Gastroesophageal sphincter (tissue), 3 donors: ENCODE results near the gene SLC17A5.

Experiments
- CTCF ChIP-seq, 4 experiments: fragments of 200-600 bp in 2 of 4; fragments of 450-650 bp in 2 of 4; sonication (generic) in 1 of 4; IDR thresholded peaks; one replicate each; pipeline ENCODE4 v1.5.1; 2017 to 2019; ENCODE audit warnings: antibody characterized with exemption in 4 of 4, mild to moderate bottlenecking in 2 of 4, moderate library complexity in 2 of 4
- POLR2A ChIP-seq, 2 donors: fragments of 450-650 bp; IDR thresholded peaks; one replicate each; pipeline ENCODE4 v1.6.1; 2017; ENCODE audit warnings: antibody characterized with exemption in 2 of 2, mild to moderate bottlenecking in 2 of 2, moderate library complexity in 1 of 2
- POLR2AphosphoS5 ChIP-seq: sonication (generic); formaldehyde crosslinking; IDR thresholded peaks from one replicate; pipeline ENCODE4 v1.6.1; 2017; ENCODE audit warnings: antibody characterized with exemption

GRCh38 chr6:73581293-73581692, 72.5 kb downstream of the SLC17A5 start:
- TF ChIP-seq POLR2AphosphoS5 (no peak), CTCF (IDR thresholded peaks at IDR 0.05) (no peak), POLR2A (IDR thresholded peaks at IDR 0.05) (no peak)
